Measurements from ENCODE around the gene PKLR. TPM values are rescaled to one million over a fixed set of nuclear protein-coding genes. Genes with fewer than 3 reads are reported as not detected.

PKLR gene
- total RNA-seq, 1 donor from 2014 or later: not detected

DNA sequence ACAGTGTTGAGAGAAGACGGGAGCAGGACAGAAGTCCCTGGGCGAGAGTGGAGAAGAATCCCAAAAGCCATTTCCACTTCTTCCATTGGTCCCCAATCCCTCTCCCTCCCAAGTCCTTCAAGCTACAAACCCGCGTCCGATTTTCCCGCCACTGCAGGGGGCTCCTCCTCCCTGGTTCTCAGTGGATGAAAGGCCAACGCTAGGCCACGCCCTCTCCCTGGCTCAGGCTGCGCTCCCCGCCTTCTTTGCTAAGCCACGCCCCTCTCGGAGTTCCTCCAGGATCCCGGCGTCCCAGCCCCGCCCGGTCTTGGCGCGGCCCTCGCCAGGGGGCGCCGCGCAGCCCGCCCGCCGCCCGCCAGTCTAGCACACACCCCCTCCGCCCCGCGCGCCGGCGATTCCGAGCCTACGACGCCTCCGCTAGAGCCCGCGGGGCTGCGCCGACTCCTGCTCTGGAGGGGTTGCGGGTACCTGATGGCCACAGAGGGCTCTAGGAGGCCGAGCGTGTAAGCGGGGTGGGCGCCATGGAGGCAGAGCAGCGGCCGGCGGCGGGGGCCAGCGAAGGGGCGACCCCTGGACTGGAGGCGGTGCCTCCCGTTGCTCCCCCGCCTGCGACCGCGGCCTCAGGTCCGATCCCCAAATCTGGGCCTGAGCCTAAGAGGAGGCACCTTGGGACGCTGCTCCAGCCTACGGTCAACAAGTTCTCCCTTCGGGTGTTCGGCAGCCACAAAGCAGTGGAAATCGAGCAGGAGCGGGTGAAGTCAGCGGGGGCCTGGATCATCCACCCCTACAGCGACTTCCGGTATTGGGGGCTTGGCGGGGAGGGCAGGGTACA, 24.0 kb downstream of the PKLR start, which contains the start of gene HCN3:
Gene HCN3 (plus strand): TSS at position 394 of the 832 bp plus-strand sequence. CDS start 128 bp downstream, at position 522.
- Mint-ChIP-seq H3K36me3 (ENCODE audit: unreplicated experiment) (no peaks in the 10 kb centered on the region), H3K4me1 (ENCODE audit: low read depth, unreplicated experiment) (peaks cover 19% of the 10 kb centered on the region), H3K9me3 (ENCODE audit: unreplicated experiment) (peaks cover 14% of the 10 kb centered on the region), H3K27me3 (ENCODE audit: unreplicated experiment) (peaks cover 8% of the 10 kb centered on the region), H3K27ac (ENCODE audit: unreplicated experiment) (peak within 1 kb of the TSS; percentile 48), H3K4me3 (ENCODE audit: unreplicated experiment) (peak within 1 kb of the TSS; percentile 81)
- peak; percentile 100 for DNase-seq
- TF ChIP-seq, protein P1, sequence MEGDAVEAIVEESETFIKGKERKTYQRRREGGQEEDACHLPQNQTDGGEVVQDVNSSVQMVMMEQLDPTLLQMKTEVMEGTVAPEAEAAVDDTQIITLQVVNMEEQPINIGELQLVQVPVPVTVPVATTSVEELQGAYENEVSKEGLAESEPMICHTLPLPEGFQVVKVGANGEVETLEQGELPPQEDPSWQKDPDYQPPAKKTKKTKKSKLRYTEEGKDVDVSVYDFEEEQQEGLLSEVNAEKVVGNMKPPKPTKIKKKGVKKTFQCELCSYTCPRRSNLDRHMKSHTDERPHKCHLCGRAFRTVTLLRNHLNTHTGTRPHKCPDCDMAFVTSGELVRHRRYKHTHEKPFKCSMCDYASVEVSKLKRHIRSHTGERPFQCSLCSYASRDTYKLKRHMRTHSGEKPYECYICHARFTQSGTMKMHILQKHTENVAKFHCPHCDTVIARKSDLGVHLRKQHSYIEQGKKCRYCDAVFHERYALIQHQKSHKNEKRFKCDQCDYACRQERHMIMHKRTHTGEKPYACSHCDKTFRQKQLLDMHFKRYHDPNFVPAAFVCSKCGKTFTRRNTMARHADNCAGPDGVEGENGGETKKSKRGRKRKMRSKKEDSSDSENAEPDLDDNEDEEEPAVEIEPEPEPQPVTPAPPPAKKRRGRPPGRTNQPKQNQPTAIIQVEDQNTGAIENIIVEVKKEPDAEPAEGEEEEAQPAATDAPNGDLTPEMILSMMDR (IDR thresholded peaks at IDR 0.05; ENCODE audit: partially characterized antibody, unreplicated experiment): peak; percentile 73

DNA sequence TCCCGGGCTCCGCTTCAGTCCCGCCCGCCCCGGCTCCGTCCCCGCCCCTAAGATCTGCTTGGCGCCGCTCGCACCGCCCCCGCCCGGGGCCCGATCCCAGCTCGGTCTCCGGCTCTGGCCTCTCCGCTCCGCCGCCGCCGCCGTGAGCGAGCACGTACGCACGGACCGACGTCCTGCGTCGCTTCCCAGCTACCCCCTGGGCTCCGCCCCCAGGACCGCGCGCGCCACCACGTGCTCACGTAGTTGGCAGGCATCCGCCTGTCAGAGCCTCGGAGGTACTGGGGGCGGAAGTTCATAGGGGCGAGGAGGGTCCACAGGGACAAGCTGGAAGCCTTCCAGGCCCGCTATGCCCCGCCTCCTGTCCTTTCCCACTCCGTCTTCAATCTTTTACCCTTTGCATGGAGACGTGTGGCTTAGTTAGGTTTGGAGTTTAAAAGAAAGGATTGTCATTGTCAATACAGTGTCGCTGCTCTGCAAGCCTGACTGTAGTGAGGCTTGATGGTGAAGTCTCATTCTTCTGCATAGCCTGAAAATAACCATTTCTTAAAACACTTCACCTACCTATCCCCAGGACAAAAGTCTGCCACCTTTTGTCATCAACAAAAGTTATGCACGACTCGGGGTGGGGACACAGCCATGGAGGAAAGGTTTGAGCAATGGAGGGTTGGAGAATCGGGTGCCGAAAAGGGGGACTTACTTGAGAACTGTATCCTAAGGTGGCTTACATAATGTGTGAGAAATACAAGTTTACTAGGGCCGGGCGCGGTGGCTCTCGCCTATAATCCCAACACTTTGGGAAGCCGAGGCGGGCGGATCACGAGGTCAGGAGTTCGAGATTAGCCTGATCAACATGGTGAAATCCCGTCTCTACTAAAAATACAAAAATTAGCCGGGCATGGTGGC, 27.6 kb downstream of the PKLR start, which contains the start of gene CLK2:
Gene CLK2 (minus strand): TSS at position 162 of the 903 bp plus-strand sequence. CDS start 2,527 bp downstream, outside the sequence.
- peaks cover 13% of the 10 kb centered on the region for H3K4me1 Mint-ChIP-seq (ENCODE audit: low read depth, unreplicated experiment)
- H3K27ac Mint-ChIP-seq (ENCODE audit: unreplicated experiment): peak within 1 kb of the TSS; percentile 93
- TF ChIP-seq, protein P1 (IDR thresholded peaks at IDR 0.05; ENCODE audit: partially characterized antibody, unreplicated experiment): no peak
- peaks cover 15% of the 10 kb centered on the region for H3K9me3 Mint-ChIP-seq (ENCODE audit: unreplicated experiment)
- H3K4me3 Mint-ChIP-seq (ENCODE audit: unreplicated experiment): peak within 1 kb of the TSS; percentile 100
- peaks cover 11% of the 10 kb centered on the region for H3K27me3 Mint-ChIP-seq (ENCODE audit: unreplicated experiment)
- peak; percentile 98 for DNase-seq
- H3K36me3 Mint-ChIP-seq (ENCODE audit: unreplicated experiment): no peaks in the 10 kb centered on the region

DNA sequence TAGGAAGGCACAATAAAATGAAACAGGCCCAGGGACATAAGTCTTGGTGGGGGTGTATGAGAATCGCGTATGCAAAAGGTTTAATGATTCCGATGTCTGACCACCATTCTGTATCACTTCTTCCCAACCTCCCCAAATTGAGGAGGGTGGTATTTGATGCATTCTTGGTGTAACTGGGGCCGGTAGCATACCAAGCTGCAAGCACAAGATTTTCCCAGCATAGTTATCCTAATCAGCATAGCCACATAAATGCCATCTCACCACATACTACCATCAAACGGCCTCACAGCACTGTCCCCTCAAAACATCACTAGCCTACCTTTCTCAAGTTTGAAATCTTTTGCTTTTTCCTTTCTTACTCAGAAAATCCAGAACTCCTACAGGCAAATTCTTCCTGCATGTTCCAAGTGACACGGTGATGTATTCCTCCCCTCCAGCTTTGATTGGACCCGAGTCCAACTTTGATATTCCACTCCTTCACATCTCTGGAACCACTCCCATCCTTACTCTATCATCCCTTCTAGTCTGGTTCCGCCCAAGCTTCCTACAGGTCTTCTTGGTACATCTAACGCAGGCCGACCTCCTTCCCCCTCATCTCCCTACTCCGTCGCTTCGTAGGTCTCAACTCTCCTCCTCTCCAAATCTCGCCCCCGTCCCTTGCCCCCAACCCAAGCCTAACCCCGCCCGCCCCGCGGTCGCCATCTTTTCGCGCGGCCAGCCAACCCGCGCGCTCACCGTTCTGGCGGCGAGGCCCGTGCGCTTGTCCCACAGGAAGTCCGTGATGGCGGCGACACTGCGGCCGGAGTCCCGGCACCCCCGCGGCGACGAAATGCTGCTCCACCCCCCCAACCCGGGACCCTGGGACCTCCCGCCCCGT, 28.5 kb downstream of the PKLR start:
- H3K27me3 Mint-ChIP-seq (ENCODE audit: unreplicated experiment): peaks cover 8% of the 10 kb centered on the region
- no peaks in the 10 kb centered on the region for H3K36me3 Mint-ChIP-seq (ENCODE audit: unreplicated experiment)
- H3K4me1 Mint-ChIP-seq (ENCODE audit: low read depth, unreplicated experiment): peaks cover 11% of the 10 kb centered on the region

DNA sequence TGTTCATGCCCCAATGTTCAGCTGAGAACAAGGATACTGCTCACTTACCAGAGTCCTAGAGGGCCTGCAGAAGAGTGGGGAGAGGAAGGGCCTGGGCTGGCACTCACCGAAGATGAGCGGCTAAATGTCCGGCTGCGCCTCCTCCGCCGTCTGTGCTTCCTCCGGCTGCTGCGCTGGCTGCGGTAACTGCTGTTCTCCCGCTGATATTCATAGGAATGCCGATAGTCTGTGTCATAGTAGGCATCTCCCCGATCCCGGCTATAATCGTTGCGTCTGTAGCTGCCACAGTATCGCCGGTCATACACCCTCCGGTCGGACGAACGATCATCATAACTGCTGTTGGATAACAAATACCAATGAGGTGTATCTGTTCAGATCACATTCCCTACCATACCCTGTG, 31.9 kb downstream of the PKLR start:
- Mint-ChIP-seq H3K4me3 (ENCODE audit: unreplicated experiment) (no peak overlapping the region), H3K9me3 (ENCODE audit: unreplicated experiment) (peaks cover 9% of the 10 kb centered on the region), H3K27ac (ENCODE audit: unreplicated experiment) (peak overlapping the region; percentile 34), H3K36me3 (ENCODE audit: unreplicated experiment) (no peaks in the 10 kb centered on the region), H3K4me1 (ENCODE audit: low read depth, unreplicated experiment) (peaks cover 11% of the 10 kb centered on the region), H3K27me3 (ENCODE audit: unreplicated experiment) (peaks cover 8% of the 10 kb centered on the region)
- DNase-seq: no peak
- TF ChIP-seq, protein P1 (IDR thresholded peaks at IDR 0.05; ENCODE audit: partially characterized antibody, unreplicated experiment): no peak

More for the DNA sequence above, 28.5 kb downstream of the PKLR start:
- Mint-ChIP-seq H3K4me3 (ENCODE audit: unreplicated experiment) (peak overlapping the region; percentile 100), H3K27ac (ENCODE audit: unreplicated experiment) (peak overlapping the region; percentile 93), H3K9me3 (ENCODE audit: unreplicated experiment) (peaks cover 15% of the 10 kb centered on the region)
- no peak for DNase-seq
- TF ChIP-seq, protein P1 (IDR thresholded peaks at IDR 0.05; ENCODE audit: partially characterized antibody, unreplicated experiment): no peak
